ENCODE results near the gene NCS1.

The NCS1 gene

GRCh38 chr9:130175355-130175754, 3.2 kb downstream of the NCS1 start:
- Histone ChIP-seq H3K36me3 (ENCODE audit: insufficient read depth, low read length) (no peaks in the 10 kb centered on the region), H4K20me1 (ENCODE audit: insufficient read depth, low read length, poor library complexity, severe bottlenecking) (no peaks in the 10 kb centered on the region), H3K27me3 (ENCODE audit: insufficient read depth, low read length, poor library complexity, severe bottlenecking) (no peaks in the 10 kb centered on the region), H3K79me2 (ENCODE audit: insufficient read depth, low read length) (no peaks in the 10 kb centered on the region), H3K9ac (ENCODE audit: low read depth, low read length, poor library complexity, severe bottlenecking) (no peak overlapping the region), H3K4me1 (ENCODE audit: insufficient read depth, low read length, poor library complexity, severe bottlenecking) (no peaks in the 10 kb centered on the region), H3K9me3 (ENCODE audit: insufficient read depth, low read depth, low read length) (no peaks in the 10 kb centered on the region), H2AFZ (ENCODE audit: low read length) (no peak overlapping the region), H3K4me3 (ENCODE audit: low read length, poor library complexity, severe bottlenecking) (no peak overlapping the region), H3K4me2 (ENCODE audit: low read depth, low read length, poor library complexity, severe bottlenecking) (no peak overlapping the region), H3F3A (ENCODE audit: low read depth) (no peaks in the 10 kb centered on the region), H3K9me2 (replicated peaks; ENCODE audit: low read depth, low read length) (no peaks in the 10 kb centered on the region)
- no peak for TF ChIP-seq EZH2phosphoT487 (IDR thresholded peaks at IDR 0.05; ENCODE audit: borderline replicate concordance)
- no peak for TF ChIP-seq CTCF (conservative IDR thresholded peaks at IDR 0.05; ENCODE audit: low read length)

GRCh38 chr9:130176760-130177159, 4.6 kb downstream of the NCS1 start:
- H3K9me3 ChIP-seq (ENCODE audit: insufficient read depth, low read depth, low read length), result no peaks in the 10 kb centered on the region
- no peaks in the 10 kb centered on the region for H3K36me3 ChIP-seq (ENCODE audit: insufficient read depth, low read length)

GRCh38 chr9:130177898-130178805, 5.9 kb downstream of the NCS1 start:
- TF ChIP-seq CTCF (conservative IDR thresholded peaks at IDR 0.05; ENCODE audit: low read length) (no peak), EZH2phosphoT487 (IDR thresholded peaks at IDR 0.05; ENCODE audit: borderline replicate concordance) (no peak)
- Histone ChIP-seq H3K4me3 (ENCODE audit: low read length, poor library complexity, severe bottlenecking) (no peak overlapping the region), H3F3A (ENCODE audit: low read depth) (no peaks in the 10 kb centered on the region), H3K9me2 (replicated peaks; ENCODE audit: low read depth, low read length) (no peaks in the 10 kb centered on the region), H3K36me3 (ENCODE audit: insufficient read depth, low read length) (no peaks in the 10 kb centered on the region), H3K4me2 (ENCODE audit: low read depth, low read length, poor library complexity, severe bottlenecking) (no peak overlapping the region), H3K9ac (ENCODE audit: low read depth, low read length, poor library complexity, severe bottlenecking) (no peak overlapping the region), H3K27me3 (ENCODE audit: insufficient read depth, low read length, poor library complexity, severe bottlenecking) (no peaks in the 10 kb centered on the region), H4K20me1 (ENCODE audit: insufficient read depth, low read length, poor library complexity, severe bottlenecking) (no peaks in the 10 kb centered on the region), H2AFZ (ENCODE audit: low read length) (no peak overlapping the region), H3K9me3 (ENCODE audit: insufficient read depth, low read depth, low read length) (no peaks in the 10 kb centered on the region), H3K79me2 (ENCODE audit: insufficient read depth, low read length) (no peaks in the 10 kb centered on the region), H3K4me1 (ENCODE audit: insufficient read depth, low read length, poor library complexity, severe bottlenecking) (no peaks in the 10 kb centered on the region)

More at GRCh38 chr9:130176760-130177159, 4.6 kb downstream of the NCS1 start:
- Histone ChIP-seq H3K4me3 (ENCODE audit: low read length, poor library complexity, severe bottlenecking) (no peak overlapping the region), H3K9me2 (replicated peaks; ENCODE audit: low read depth, low read length) (no peaks in the 10 kb centered on the region), H3K4me1 (ENCODE audit: insufficient read depth, low read length, poor library complexity, severe bottlenecking) (no peaks in the 10 kb centered on the region), H3K9ac (ENCODE audit: low read depth, low read length, poor library complexity, severe bottlenecking) (no peak overlapping the region), H4K20me1 (ENCODE audit: insufficient read depth, low read length, poor library complexity, severe bottlenecking) (no peaks in the 10 kb centered on the region), H2AFZ (ENCODE audit: low read length) (no peak overlapping the region), H3K4me2 (ENCODE audit: low read depth, low read length, poor library complexity, severe bottlenecking) (no peak overlapping the region), H3K27me3 (ENCODE audit: insufficient read depth, low read length, poor library complexity, severe bottlenecking) (no peaks in the 10 kb centered on the region), H3K79me2 (ENCODE audit: insufficient read depth, low read length) (no peaks in the 10 kb centered on the region), H3F3A (ENCODE audit: low read depth) (no peaks in the 10 kb centered on the region)
- TF ChIP-seq EZH2phosphoT487 (IDR thresholded peaks at IDR 0.05; ENCODE audit: borderline replicate concordance) (no peak), CTCF (conservative IDR thresholded peaks at IDR 0.05; ENCODE audit: low read length) (no peak)

All from Loucy (cell line).